A673 (cell line): ENCODE data around the gene CNOT10.

ENCODE experiments used
- EZH2 ChIP-seq: fragments of 200-600 bp; sonication (generic); IDR thresholded peaks from 2 replicates; pipeline ENCODE4 v1.6.1; 2017; ENCODE audit warnings: borderline replicate concordance, low read depth, mild to moderate bottlenecking, mixed read lengths, antibody characterized with exemption, low read length; ENCODE audit not compliant: poor library complexity, severe bottlenecking
- TF ChIP-seq, protein P1 (sequence below): fragments of 300-800, 200-600 bp; sonication (generic); conservative IDR thresholded peaks from 2 replicates; pipeline ENCODE4 v1.5.1; 2017; ENCODE audit warnings: low read depth, mild to moderate bottlenecking, antibody characterized with exemption, low read length, moderate library complexity, mixed read lengths

DNA sequence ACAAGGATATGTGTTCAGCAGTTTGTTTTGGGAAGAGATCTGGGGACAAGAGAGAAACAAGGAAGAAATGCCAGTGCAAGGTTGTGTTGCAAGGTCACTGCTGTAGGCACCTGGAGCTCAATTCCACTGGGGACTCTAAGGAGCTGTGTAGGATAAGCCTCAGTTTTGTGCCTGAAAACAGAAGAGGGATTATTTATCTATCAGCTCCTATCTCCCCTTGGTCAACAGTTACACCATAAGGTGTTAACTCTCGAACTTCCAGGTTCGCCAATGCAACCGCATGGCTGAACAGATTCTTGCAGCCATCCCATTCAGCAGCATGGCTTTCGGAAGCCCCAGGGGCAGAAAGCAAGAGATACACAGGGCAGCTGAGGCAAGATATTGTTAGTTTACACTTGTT is 41.6 kb upstream of the CNOT10 start:
- TF ChIP-seq, protein P1, sequence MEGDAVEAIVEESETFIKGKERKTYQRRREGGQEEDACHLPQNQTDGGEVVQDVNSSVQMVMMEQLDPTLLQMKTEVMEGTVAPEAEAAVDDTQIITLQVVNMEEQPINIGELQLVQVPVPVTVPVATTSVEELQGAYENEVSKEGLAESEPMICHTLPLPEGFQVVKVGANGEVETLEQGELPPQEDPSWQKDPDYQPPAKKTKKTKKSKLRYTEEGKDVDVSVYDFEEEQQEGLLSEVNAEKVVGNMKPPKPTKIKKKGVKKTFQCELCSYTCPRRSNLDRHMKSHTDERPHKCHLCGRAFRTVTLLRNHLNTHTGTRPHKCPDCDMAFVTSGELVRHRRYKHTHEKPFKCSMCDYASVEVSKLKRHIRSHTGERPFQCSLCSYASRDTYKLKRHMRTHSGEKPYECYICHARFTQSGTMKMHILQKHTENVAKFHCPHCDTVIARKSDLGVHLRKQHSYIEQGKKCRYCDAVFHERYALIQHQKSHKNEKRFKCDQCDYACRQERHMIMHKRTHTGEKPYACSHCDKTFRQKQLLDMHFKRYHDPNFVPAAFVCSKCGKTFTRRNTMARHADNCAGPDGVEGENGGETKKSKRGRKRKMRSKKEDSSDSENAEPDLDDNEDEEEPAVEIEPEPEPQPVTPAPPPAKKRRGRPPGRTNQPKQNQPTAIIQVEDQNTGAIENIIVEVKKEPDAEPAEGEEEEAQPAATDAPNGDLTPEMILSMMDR, result no peak
- TF ChIP-seq EZH2, result no peak
